Measurements from ENCODE around the gene NOTCH4. TPM values are rescaled to one million over a fixed set of nuclear protein-coding genes. Genes with fewer than 3 reads are reported as not detected.
A peak's percentile ranks its signal among the peaks of the same experiment; 100 is the strongest.

NOTCH4 gene
- total and polyA plus RNA-seq, 9 of the 15 experiments (the other 6 are each of a cell fraction or from before 2014, with no cell fraction given) = 0.24 to 4.3 (median 1.7) TPM

DNA sequence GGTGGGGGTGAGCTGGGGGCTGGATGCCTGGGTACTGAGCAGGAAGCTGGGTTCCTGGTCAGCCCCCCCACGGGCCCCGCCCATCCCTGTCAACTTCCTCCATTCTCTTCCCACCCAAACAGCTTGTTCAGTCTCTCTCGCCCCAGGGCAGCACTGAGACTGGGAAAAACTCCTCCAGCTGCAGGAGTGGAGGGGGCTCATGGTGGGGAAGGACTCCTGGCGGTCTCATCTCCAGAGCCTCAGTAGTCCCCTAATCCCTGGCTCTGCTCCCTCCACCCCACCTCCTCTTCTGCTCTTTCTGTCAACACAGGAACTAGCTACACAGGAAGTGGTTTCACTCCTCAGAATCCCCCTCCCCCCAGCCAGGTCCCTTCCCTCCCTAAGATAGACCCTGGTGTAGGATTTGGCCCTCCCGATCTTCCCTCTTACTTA is 31.2 kb downstream of the NOTCH4 start, which contains the start of gene GPSM3:
Gene GPSM3, minus strand, starts transcription at position 36 of the 432 bp plus-strand sequence. CDS start 130 bp downstream, outside the sequence.
- peak; percentile 45 to 85 (median 63) for DNase-seq (ENCODE audit: extremely low read depth in 1 of 4, low spot score in 3 of 4)
- peaks cover 72 to 76% of the 10 kb centered on the region in 2 experiments for H3K4me1 ChIP-seq (replicated peaks in 1 of 2; ENCODE audit: control insufficient read depth in 2 of 2, insufficient read depth in 2 of 2, low read length in 2 of 2)
- H3K4me3 ChIP-seq = peak within 1 kb of the TSS; percentile 79
- no peaks in the 10 kb centered on the region for H3K27me3 ChIP-seq (ENCODE audit: control insufficient read depth in 2 of 2, insufficient read depth in 2 of 2, low read length in 2 of 2)
- H4K20me1 ChIP-seq (replicated peaks; ENCODE audit: control insufficient read depth, insufficient read depth, low read length) = no peaks in the 10 kb centered on the region
- ChIA-PET POLR2A (interaction anchor here (0.6 to 1.4 kb wide), 6 partner anchors 10 to 629 kb away, joined by 3 to 6 read pairs (median 3); partner anchors contain the start of gene BAG6), CTCF (ENCODE audit: low intra/inter-chr PET ratio) (no interaction called here)
- peak within 1 kb of the TSS; percentile 97 for H2AFZ ChIP-seq (ENCODE audit: low read depth, low read length)
- intact Hi-C loops (cut with micrococcal nuclease) = loop anchor here (10.0 kb wide), 1 partner anchor 288 kb away; the partner anchor contains the start of gene ZBTB12
- peak within 1 kb of the TSS; percentile 93 for H3K27ac ChIP-seq (ENCODE audit: extremely low read depth, low read depth, low read length)
- peaks cover 58% of the 10 kb centered on the region for H3K79me2 ChIP-seq (ENCODE audit: control insufficient read depth, insufficient read depth, low read length)
- 0% methylated on average over 3 of the region's 5 CpGs for WGBS (ENCODE audit: insufficient coverage, low coverage, missing lambda C conversion rate)
- FAIRE-seq = peak; percentile 75
- ATAC-seq = no peak
- H3K4me2 ChIP-seq (ENCODE audit: insufficient read depth, low read length) = peak within 1 kb of the TSS; percentile 96
- H3K9me3 ChIP-seq (replicated peaks; ENCODE audit: control insufficient read depth, insufficient read depth, low read depth, low read length) = no peaks in the 10 kb centered on the region
- no TSS peak for BruUV-seq (replicated peaks)
- no peaks in the 10 kb centered on the region for H3K9me1 ChIP-seq (ENCODE audit: control insufficient read depth, insufficient read depth, low read length)
- peak within 1 kb of the TSS; percentile 85 to 93 for H3K9ac ChIP-seq (ENCODE audit: insufficient read depth in 1 of 2, low read depth in 2 of 2, low read length in 2 of 2)
- H3K36me3 ChIP-seq (ENCODE audit: control insufficient read depth, insufficient read depth, low read length) = peaks cover 14% of the 10 kb centered on the region; the same call in 2 of the 3 replicates
- in situ Hi-C loops (cut with MboI) = no loop called here
- TF ChIP-seq TARDBP (IDR thresholded peaks at IDR 0.05) = no peak
- TF ChIP-seq, protein P1, sequence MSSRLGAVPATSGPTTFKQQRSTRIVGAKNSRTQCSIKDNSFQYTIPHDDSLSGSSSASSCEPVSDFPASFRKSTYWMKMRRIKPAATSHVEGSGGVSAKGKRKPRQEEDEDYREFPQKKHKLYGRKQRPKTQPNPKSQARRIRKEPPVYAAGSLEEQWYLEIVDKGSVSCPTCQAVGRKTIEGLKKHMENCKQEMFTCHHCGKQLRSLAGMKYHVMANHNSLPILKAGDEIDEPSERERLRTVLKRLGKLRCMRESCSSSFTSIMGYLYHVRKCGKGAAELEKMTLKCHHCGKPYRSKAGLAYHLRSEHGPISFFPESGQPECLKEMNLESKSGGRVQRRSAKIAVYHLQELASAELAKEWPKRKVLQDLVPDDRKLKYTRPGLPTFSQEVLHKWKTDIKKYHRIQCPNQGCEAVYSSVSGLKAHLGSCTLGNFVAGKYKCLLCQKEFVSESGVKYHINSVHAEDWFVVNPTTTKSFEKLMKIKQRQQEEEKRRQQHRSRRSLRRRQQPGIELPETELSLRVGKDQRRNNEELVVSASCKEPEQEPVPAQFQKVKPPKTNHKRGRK (tag; IDR thresholded peaks at IDR 0.05) = no peak
- TF ChIP-seq MBD2 (IDR thresholded peaks at IDR 0.05; ENCODE audit: borderline replicate concordance, low read depth) = peak; percentile 57; the same call in 1 of the 2 replicates
- TF ChIP-seq ZNF347 (CRISPR knock-in tag; IDR thresholded peaks at IDR 0.05; ENCODE audit: low read depth) = no peak
- TF ChIP-seq, protein P2, sequence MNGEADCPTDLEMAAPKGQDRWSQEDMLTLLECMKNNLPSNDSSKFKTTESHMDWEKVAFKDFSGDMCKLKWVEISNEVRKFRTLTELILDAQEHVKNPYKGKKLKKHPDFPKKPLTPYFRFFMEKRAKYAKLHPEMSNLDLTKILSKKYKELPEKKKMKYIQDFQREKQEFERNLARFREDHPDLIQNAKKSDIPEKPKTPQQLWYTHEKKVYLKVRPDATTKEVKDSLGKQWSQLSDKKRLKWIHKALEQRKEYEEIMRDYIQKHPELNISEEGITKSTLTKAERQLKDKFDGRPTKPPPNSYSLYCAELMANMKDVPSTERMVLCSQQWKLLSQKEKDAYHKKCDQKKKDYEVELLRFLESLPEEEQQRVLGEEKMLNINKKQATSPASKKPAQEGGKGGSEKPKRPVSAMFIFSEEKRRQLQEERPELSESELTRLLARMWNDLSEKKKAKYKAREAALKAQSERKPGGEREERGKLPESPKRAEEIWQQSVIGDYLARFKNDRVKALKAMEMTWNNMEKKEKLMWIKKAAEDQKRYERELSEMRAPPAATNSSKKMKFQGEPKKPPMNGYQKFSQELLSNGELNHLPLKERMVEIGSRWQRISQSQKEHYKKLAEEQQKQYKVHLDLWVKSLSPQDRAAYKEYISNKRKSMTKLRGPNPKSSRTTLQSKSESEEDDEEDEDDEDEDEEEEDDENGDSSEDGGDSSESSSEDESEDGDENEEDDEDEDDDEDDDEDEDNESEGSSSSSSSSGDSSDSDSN (IDR thresholded peaks at IDR 0.05; ENCODE audit: borderline replicate concordance in 1 of 2, low read depth in 2 of 2, low read length in 2 of 2) = 0 out of 4 replicates have a peak, but pooled peaks of 1 of the 2 experiments have one; percentile 44
- 0 out of 2 replicates have a peak, but pooled peaks have one; percentile 29 for TF ChIP-seq ZNF354B (CRISPR knock-in tag; IDR thresholded peaks at IDR 0.05)
- TF ChIP-seq KDM4B (IDR thresholded peaks at IDR 0.05; ENCODE audit: borderline replicate concordance in 2 of 2, low read depth in 1 of 2) = 0 out of 4 replicates have a peak, but pooled peaks of 1 of the 2 experiments have one; percentile 42
- 0 out of 2 replicates have a peak, but pooled peaks have one; percentile 13 for TF ChIP-seq E2F3 (CRISPR knock-in tag; IDR thresholded peaks at IDR 0.05)
- TF ChIP-seq KDM5B (IDR thresholded peaks at IDR 0.05; ENCODE audit: insufficient replicate concordance, low read depth, low read length) = peak; percentile 41
- peak; percentile 68 for TF ChIP-seq POLR2B (IDR thresholded peaks at IDR 0.05; ENCODE audit: low read depth, partially characterized antibody)
- TF ChIP-seq KLF1 (tag; IDR thresholded peaks at IDR 0.05) = 0 out of 2 replicates have a peak, but pooled peaks have one; percentile 22
- TF ChIP-seq, protein P3, sequence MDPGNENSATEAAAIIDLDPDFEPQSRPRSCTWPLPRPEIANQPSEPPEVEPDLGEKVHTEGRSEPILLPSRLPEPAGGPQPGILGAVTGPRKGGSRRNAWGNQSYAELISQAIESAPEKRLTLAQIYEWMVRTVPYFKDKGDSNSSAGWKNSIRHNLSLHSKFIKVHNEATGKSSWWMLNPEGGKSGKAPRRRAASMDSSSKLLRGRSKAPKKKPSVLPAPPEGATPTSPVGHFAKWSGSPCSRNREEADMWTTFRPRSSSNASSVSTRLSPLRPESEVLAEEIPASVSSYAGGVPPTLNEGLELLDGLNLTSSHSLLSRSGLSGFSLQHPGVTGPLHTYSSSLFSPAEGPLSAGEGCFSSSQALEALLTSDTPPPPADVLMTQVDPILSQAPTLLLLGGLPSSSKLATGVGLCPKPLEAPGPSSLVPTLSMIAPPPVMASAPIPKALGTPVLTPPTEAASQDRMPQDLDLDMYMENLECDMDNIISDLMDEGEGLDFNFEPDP (CRISPR knock-in tag; IDR thresholded peaks at IDR 0.05) = no peak
- TF ChIP-seq TGIF2 (CRISPR knock-in tag; IDR thresholded peaks at IDR 0.05) = no peak
- peak; percentile 15; the same call in 1 of the 2 replicates for TF ChIP-seq LCOR (CRISPR knock-in tag; IDR thresholded peaks at IDR 0.05)
- TF ChIP-seq ZNF165 (CRISPR knock-in tag; IDR thresholded peaks at IDR 0.05; ENCODE audit: borderline replicate concordance) = peak; percentile 31; the same call in 1 of the 2 replicates
- 0 out of 2 replicates have a peak, but pooled peaks have one; percentile 13 for TF ChIP-seq NR4A1 (CRISPR knock-in tag; IDR thresholded peaks at IDR 0.05)
- no peak for TF ChIP-seq NR4A1 (tag; IDR thresholded peaks at IDR 0.05)

Data from K562 (cell line).